ENCODE measurements around the gene RABGAP1L. TPM values are rescaled to one million over a fixed set of nuclear protein-coding genes. Genes with fewer than 3 reads are reported as not detected.

The RABGAP1L gene
- total RNA-seq, 1 donor from 2014 or later: 44.1 TPM

DNA sequence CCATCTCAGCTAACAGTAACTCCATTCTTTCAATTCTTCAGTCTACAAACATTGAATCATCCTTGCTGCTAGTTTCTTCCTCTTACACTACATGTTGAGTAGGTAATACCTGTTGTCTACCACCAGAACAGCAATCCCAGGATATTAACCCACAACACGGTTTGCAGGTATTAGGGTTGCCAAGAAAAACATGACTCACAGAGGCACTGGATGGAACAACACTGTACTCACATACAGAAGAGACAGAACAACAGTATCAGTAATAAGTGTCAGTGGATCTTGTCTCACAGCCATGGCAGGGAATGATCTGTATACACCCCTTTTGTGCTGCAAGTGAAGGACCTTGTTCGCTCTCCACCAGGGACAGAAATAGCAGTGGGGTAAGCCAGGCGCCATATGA lies 500.5 kb downstream of the RABGAP1L start:
- TF ChIP-seq, protein P1, sequence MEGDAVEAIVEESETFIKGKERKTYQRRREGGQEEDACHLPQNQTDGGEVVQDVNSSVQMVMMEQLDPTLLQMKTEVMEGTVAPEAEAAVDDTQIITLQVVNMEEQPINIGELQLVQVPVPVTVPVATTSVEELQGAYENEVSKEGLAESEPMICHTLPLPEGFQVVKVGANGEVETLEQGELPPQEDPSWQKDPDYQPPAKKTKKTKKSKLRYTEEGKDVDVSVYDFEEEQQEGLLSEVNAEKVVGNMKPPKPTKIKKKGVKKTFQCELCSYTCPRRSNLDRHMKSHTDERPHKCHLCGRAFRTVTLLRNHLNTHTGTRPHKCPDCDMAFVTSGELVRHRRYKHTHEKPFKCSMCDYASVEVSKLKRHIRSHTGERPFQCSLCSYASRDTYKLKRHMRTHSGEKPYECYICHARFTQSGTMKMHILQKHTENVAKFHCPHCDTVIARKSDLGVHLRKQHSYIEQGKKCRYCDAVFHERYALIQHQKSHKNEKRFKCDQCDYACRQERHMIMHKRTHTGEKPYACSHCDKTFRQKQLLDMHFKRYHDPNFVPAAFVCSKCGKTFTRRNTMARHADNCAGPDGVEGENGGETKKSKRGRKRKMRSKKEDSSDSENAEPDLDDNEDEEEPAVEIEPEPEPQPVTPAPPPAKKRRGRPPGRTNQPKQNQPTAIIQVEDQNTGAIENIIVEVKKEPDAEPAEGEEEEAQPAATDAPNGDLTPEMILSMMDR (IDR thresholded peaks at IDR 0.05; ENCODE audit: partially characterized antibody, unreplicated experiment): no peak
- Mint-ChIP-seq H3K4me1 (ENCODE audit: low read depth, unreplicated experiment) (no peaks in the 10 kb centered on the region), H3K27ac (ENCODE audit: unreplicated experiment) (no peak overlapping the region)

DNA sequence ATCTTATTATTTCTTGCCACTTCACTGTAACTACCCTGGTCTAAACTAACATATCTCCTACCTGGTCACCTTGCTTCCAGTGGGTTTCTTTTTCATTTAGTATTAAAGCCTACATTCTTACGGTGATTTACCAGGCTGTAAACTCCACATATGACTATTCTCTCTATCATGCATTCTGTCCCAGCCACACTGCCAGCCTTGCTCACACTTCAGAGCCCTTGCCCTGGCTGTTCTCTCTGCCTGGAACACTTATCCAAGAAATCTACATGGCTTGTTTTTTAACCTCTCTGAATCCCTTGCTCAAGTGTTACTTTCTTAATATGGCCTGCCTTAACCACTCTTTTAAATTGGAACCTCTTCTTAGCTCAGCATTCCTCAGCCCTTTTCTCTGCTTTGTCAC lies 501.2 kb downstream of the RABGAP1L start:
- DNase-seq: no peak
- Mint-ChIP-seq H3K27ac (ENCODE audit: unreplicated experiment) (no peak overlapping the region), H3K9me3 (ENCODE audit: unreplicated experiment) (no peaks in the 10 kb centered on the region), H3K4me1 (ENCODE audit: low read depth, unreplicated experiment) (no peaks in the 10 kb centered on the region), H3K4me3 (ENCODE audit: unreplicated experiment) (no peak overlapping the region), H3K27me3 (ENCODE audit: unreplicated experiment) (no peaks in the 10 kb centered on the region), H3K36me3 (ENCODE audit: unreplicated experiment) (no peaks in the 10 kb centered on the region)
- TF ChIP-seq, protein P1 (IDR thresholded peaks at IDR 0.05; ENCODE audit: partially characterized antibody, unreplicated experiment): no peak

More for the DNA sequence above, 500.5 kb downstream of the RABGAP1L start:
- no peaks in the 10 kb centered on the region for H3K9me3 Mint-ChIP-seq (ENCODE audit: unreplicated experiment)
- H3K36me3 Mint-ChIP-seq (ENCODE audit: unreplicated experiment): no peaks in the 10 kb centered on the region
- H3K4me3 Mint-ChIP-seq (ENCODE audit: unreplicated experiment): no peak overlapping the region
- no peak for DNase-seq
- H3K27me3 Mint-ChIP-seq (ENCODE audit: unreplicated experiment): no peaks in the 10 kb centered on the region

DNA sequence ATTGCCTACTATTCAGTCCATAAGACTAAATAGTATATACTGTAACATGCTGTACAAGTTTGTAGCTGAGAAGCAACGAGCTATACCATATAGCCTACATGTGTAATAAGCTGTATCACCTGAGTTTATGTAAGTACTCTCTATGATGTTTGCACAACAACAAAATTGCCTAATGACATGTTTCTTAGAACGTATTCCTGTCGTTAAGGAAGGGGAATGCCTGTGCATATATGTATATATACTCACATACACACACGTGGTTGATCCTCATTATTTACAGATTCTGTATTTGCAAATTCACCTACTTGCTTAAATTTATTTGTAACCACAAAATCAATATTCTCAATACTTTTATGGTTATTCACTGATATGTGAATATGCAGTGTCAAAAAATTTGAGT lies 504.0 kb downstream of the RABGAP1L start:
- no peak for DNase-seq
- TF ChIP-seq, protein P1 (IDR thresholded peaks at IDR 0.05; ENCODE audit: partially characterized antibody, unreplicated experiment): no peak
- H3K9me3 Mint-ChIP-seq (ENCODE audit: unreplicated experiment): peaks cover 2% of the 10 kb centered on the region
- H3K4me1 Mint-ChIP-seq (ENCODE audit: low read depth, unreplicated experiment): no peaks in the 10 kb centered on the region
- H3K4me3 Mint-ChIP-seq (ENCODE audit: unreplicated experiment): no peak overlapping the region
- H3K36me3 Mint-ChIP-seq (ENCODE audit: unreplicated experiment): no peaks in the 10 kb centered on the region
- H3K27me3 Mint-ChIP-seq (ENCODE audit: unreplicated experiment): no peaks in the 10 kb centered on the region
- H3K27ac Mint-ChIP-seq (ENCODE audit: unreplicated experiment): no peak overlapping the region

DNA sequence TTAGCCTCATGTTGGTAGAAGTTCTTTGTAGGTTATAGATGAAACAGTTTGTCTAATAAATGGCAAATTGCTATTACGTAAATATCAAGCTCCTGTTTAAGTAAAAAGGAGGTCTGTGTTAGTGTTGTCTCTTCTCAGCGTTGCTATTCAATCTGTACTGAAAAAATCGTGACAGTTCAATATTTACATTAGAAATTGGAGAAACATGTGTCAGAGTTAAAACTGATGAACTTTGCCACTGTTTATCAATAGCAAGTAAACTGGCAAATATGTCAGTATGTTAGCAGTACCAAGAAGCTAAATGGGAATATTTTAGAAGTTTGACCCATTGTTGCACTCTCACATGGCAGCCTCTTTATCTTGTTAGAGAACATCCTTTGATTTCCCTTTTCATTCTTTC lies 506.9 kb downstream of the RABGAP1L start:
- no peak overlapping the region for H3K4me3 Mint-ChIP-seq (ENCODE audit: unreplicated experiment)
- TF ChIP-seq, protein P1 (IDR thresholded peaks at IDR 0.05; ENCODE audit: partially characterized antibody, unreplicated experiment): no peak
- H3K27me3 Mint-ChIP-seq (ENCODE audit: unreplicated experiment): no peaks in the 10 kb centered on the region
- H3K27ac Mint-ChIP-seq (ENCODE audit: unreplicated experiment): no peak overlapping the region
- no peaks in the 10 kb centered on the region for H3K36me3 Mint-ChIP-seq (ENCODE audit: unreplicated experiment)
- peaks cover 2% of the 10 kb centered on the region for H3K9me3 Mint-ChIP-seq (ENCODE audit: unreplicated experiment)
- no peak for DNase-seq
- no peaks in the 10 kb centered on the region for H3K4me1 Mint-ChIP-seq (ENCODE audit: low read depth, unreplicated experiment)

DNA sequence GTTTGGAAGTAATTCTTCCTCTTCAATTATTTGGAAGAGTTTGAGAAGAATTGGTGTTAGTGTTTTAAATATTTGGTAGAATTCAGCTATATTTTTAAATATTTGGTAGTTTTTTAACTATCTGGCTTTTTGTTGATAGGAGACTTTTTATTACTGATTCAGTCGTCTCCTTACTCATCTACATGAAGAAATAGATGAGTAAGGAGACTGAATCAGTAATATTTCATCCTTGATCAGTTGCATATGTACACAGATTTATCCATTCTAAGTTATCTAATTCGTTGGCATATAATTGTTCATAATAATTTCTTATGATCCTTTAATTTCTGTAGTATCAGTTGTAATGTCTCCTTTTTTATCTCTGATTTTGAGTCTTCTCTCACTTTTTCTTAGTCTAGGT lies 512.5 kb downstream of the RABGAP1L start:
- H3K27me3 Mint-ChIP-seq (ENCODE audit: unreplicated experiment): no peaks in the 10 kb centered on the region
- H3K36me3 Mint-ChIP-seq (ENCODE audit: unreplicated experiment): no peaks in the 10 kb centered on the region
- TF ChIP-seq, protein P1 (IDR thresholded peaks at IDR 0.05; ENCODE audit: partially characterized antibody, unreplicated experiment): no peak
- no peaks in the 10 kb centered on the region for H3K4me1 Mint-ChIP-seq (ENCODE audit: low read depth, unreplicated experiment)
- H3K9me3 Mint-ChIP-seq (ENCODE audit: unreplicated experiment): peaks cover 2% of the 10 kb centered on the region
- no peak for DNase-seq
- H3K27ac Mint-ChIP-seq (ENCODE audit: unreplicated experiment): no peak overlapping the region
- no peak overlapping the region for H3K4me3 Mint-ChIP-seq (ENCODE audit: unreplicated experiment)

Data from glutamatergic neuron (in vitro differentiated cells).